NCI-H1417 treated with DMSO at 0.1 percent for 48 hours (cell line): ENCODE results near the gene EXOSC5.
"Not testable (repeated sequence)": the region's sequence is repeated elsewhere in the genome, so short reads cannot be mapped to it uniquely, and the experiment has no call there.

Experiments used
- DNase-seq: peaks from one replicate; lab custom pipeline; 2025; lab: John Stamatoyannopoulos, UW

The EXOSC5 gene

GRCh38 chr19:41405776-41406175 is 8.6 kb upstream of the EXOSC5 start:
- no peak for DNase-seq

GRCh38 chr19:41403181-41403970 is 6.2 kb upstream of the EXOSC5 start:
- DNase-seq: no peak

DNA sequence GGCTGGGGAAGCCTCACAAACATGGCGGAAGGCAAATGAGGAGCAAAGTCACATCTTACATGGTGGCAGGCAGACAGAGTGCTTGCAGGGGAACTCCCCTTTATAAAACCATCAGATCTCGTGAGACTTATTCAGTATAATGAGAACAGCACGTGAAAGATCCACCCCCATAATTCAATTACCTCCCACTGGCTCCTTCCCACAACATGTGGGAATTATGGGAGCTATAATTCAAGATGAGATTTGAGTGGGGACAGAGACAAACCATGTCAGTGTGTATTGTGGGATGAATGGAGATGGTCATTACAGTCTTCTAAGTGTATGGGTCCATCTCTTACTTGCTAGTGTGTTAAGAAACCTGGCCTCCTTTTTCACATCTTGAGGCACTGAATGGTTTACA is 4.9 kb upstream of the EXOSC5 start:
- no peak for DNase-seq

- no peak for DNase-seq
Observed at GRCh38 chr19:41401483-41401882, 4.3 kb upstream of the EXOSC5 start.

- DNase-seq: no peak
Observed at GRCh38 chr19:41399525-41399924, 2.4 kb upstream of the EXOSC5 start.

GRCh38 chr19:41399091-41399490 is 1.9 kb upstream of the EXOSC5 start:
- no peak for DNase-seq

DNA sequence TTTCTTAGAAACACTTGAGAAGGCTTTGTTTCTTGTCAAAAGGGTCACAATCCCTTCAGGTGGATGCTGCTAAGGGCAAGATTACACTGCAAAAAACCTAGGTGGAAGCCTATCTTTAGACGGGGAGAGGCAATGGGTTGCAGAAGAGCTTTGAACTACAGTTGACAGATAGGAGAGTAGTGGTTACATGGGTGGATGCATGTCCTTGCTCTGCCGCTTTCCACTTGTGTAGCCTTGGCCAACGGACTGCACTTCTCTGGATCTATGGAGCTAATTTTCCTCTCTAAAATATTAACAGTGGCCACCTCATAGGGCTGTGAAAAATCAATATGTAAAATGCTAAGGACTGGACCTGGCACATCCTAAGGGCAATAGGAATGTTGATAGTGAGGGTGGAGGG is 1.4 kb upstream of the EXOSC5 start:
- no peak for DNase-seq

- DNase-seq: no peak
Observed at GRCh38 chr19:41398050-41398418, 875 bp upstream of the EXOSC5 start.

- no peak for DNase-seq
Observed at GRCh38 chr19:41395355-41395754, 1.8 kb downstream of the EXOSC5 start.

GRCh38 chr19:41392775-41393174 is 4.4 kb downstream of the EXOSC5 start:
- no peak for DNase-seq

DNA sequence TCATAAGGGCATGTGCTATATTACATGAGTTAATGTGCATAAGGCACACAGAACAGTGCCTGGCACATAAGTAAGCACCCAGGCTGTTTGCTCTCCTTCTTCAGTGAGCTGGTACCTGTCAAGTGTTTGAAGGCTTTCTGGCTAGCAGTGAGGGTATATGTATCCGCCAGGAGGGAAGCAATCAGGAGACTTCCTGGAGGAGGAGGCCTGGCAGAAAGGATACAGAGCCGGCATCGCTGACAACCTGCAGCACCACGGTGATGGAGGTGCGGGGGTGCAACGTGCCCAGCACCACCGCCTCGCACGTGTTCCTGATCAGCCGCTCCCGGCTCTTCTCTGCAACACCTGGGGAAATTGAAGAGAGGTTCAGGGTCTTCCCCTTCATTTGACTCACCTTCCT is 5.5 kb downstream of the EXOSC5 start:
- DNase-seq: no peak

- DNase-seq: no peak
Observed at GRCh38 chr19:41386442-41386841, 10.7 kb downstream of the EXOSC5 start.

GRCh38 chr19:41384351-41384750 is 12.8 kb downstream of the EXOSC5 start:
- no peak for DNase-seq

DNA sequence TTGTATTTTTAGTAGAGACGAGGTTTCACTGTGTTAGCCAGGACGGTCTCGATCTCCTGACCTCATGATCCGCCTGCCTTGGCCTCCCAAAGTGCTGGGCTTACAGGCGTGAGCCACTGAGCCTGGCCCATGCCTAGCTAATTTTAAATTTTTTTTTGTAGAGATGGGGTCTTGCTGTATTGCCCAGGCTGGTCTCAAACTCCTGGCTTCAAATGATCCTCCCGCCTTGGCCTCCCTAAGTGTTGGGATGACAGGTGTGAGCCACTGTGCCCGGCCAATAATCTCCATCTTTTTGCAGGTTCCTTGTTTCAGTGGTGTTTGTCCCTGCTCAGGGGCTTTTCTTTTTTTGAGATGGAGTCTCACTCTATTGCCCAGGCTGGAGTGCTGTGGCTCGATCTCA is 15.6 kb downstream of the EXOSC5 start:
- not testable (repeated sequence) for DNase-seq

DNA sequence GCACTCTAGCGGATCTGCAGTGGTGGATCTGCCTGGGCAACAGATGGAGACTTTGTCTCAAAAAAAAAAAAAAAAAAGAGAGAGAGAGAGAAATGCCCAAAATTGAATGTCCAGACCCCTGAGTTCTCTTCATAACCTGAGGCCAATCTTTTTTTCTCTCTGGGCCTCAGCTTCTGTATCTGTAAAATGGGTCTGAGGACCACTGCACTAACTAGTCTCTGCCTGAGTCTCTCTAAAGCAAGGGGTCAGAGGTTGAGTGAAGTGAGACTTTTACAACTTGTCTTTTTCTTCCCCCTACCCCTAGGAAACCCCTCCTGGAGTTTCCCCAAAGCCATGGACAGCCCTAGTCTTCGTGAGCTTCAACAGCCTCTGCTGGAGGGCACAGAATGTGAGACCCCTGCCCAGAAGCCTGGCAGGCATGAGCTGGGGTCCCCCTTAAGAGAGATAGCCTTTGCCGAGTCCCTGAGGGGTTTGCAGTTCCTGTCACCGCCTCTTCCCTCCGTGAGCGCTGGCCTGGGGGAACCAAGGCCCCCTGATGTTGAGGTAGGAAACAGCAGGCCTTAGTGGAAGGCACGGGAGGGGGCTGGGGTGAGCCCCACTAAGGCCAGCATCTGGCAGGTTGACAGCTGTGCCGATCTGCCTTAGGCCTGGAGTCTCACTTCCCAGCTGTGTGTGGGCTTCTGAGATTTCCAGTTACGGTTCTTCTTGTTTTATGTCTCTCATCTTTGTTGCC is 19.0 kb downstream of the EXOSC5 start:
- no peak for DNase-seq

- no peak for DNase-seq
Observed at GRCh38 chr19:41376998-41377365, 20.2 kb downstream of the EXOSC5 start.

GRCh38 chr19:41376241-41376997 is 20.7 kb downstream of the EXOSC5 start, which contains the start of gene TMEM91:
TSS of gene TMEM91 (plus strand) at chr19:41376533. CDS start at chr19:41378310, 1,777 bp downstream.
- DNase-seq: no peak

DNA sequence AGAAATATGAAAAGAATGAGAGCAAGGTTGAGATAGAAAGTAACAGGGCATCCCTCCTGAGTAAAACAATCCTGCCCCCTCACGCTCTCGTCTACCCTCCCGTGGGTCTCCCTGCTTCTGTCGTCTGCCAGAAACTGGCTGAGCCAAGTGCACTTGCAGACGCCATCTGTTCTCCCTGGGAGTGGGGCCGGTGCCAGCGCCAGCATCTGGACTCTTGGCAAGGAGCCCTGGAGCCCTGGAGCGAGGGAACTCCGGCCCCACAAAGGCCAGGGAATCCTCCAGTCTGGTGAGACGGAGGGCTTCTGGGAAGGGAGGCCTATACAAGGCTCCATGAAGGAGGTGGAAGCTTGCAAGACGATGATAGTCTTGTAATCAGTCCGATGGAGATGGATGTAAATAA is 23.2 kb downstream of the EXOSC5 start:
- no peak for DNase-seq

DNA sequence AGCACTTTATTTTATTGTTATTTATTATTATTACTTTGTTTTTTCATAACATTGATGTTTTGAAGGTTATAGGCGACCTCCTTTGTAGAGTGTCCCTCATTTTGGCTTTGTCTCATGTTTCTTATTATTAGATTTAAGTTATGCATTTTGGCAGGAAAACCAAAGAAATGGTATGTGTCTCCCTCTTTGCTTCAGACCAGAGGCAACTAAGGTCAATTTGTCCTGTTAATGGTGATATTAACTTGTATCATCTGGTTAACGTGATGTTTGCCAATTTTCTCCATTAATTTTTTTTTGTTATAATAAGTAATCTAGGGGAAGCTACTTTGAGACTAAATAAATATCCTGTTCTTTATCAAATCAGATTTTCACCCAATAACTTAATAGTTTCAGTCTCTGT is 24.7 kb downstream of the EXOSC5 start:
- no peak for DNase-seq

- no peak for DNase-seq
Observed at GRCh38 chr19:41371541-41371940, 25.6 kb downstream of the EXOSC5 start.

DNA sequence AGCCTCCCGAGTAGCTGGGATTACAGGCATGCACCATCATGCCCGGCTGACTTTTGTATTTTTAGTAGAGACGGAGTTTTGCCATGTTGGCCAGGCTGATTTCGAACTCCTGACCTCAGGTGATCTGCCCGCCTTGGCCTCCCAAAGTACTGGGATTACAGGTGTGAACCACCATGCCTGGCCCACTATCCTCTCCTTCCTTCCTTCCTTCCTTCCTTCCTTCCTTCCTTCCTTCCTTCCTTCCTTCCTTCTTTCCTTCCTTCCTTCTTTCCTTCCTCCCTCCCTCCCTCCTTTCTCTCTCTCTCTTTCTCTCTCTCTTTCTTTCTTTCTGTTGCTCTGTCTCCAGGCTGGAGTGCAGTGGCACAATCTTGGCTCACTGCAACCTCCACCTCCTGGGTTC is 26.0 kb downstream of the EXOSC5 start:
- not testable (repeated sequence) for DNase-seq

- DNase-seq: no peak
Observed at GRCh38 chr19:41369769-41370168, 27.4 kb downstream of the EXOSC5 start.

DNA sequence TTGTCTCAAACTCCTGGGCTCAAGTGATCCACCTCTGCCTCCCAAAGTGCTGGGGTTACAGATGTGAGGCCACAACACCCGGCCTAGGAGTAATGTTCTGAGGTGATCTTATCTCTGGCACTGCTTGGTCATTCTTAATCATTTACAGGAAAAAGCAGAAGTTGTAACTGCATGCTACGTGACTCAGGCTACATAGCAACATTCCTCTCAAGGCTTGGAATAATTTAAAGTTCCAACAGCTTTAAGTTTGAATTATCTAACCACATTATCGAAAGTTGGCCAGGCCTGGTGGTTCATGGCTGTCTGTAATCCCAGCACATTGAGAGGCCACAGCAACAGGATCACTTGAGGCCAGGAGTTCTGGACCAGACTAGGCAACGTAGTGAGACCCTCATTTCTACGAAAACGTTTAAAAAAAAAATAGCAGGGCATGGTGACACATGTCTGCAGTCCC is 29.3 kb downstream of the EXOSC5 start:
- no peak for DNase-seq
